H9 (cell line): ENCODE measurements around the gene BEST4. TPM values are rescaled to one million over a fixed set of nuclear protein-coding genes. Genes with fewer than 3 reads are reported as not detected.

Experiments used
- DNase-seq: peaks from one replicate; pipeline ENCODE4 v3.0.0-alpha.2; 2017
- H2AFZ ChIP-seq: one replicate; pipeline ENCODE4 v1.6.1; 2013; ENCODE audit warnings: mild to moderate bottlenecking, low read length, control low read depth, moderate library complexity
- H2AK5ac ChIP-seq: 2 replicates; pipeline ENCODE4 v1.6.1; 2013; ENCODE audit warnings: low read length, control low read depth, mixed read lengths; ENCODE audit not compliant: insufficient read length
- H2BK120ac ChIP-seq: one replicate; pipeline ENCODE4 v1.6.1; 2013; ENCODE audit warnings: low read depth, mild to moderate bottlenecking, low read length, control low read depth, inconsistent platforms; ENCODE audit not compliant: poor library complexity, severe bottlenecking
- H2BK12ac ChIP-seq: 2 replicates; pipeline ENCODE4 v1.6.1; 2013; ENCODE audit warnings: low read length, control low read depth, mixed read lengths, low read depth; ENCODE audit not compliant: insufficient read length
- H2BK15ac ChIP-seq: 2 replicates; pipeline ENCODE4 v1.6.1; 2013; ENCODE audit warnings: low read depth, low read length, control low read depth
- H2BK20ac ChIP-seq: one replicate; pipeline ENCODE4 v1.6.1; 2013; ENCODE audit warnings: low read depth, mild to moderate bottlenecking, low read length, control low read depth, inconsistent platforms; ENCODE audit not compliant: poor library complexity, severe bottlenecking
- H2BK5ac ChIP-seq: 2 replicates; pipeline ENCODE4 v1.6.1; 2013; ENCODE audit warnings: low read length, control low read depth, mixed read lengths; ENCODE audit not compliant: insufficient read length
- H3K14ac ChIP-seq: 2 replicates; pipeline ENCODE4 v1.6.1; 2013; ENCODE audit warnings: low read length, control low read depth; ENCODE audit not compliant: insufficient read depth
- H3K18ac ChIP-seq: 2 replicates; pipeline ENCODE4 v1.6.1; 2013; ENCODE audit warnings: low read depth, mild to moderate bottlenecking, mixed read lengths, low read length, control low read depth; ENCODE audit not compliant: insufficient read length
- H3K23ac ChIP-seq: 2 replicates; pipeline ENCODE4 v1.6.1; 2013; ENCODE audit warnings: low read length, control low read depth, mixed read lengths, low read depth; ENCODE audit not compliant: insufficient read length
- H3K23me2 ChIP-seq: 2 replicates; pipeline ENCODE4 v1.6.1; 2013; ENCODE audit warnings: low read depth, mild to moderate bottlenecking, mixed read lengths, low read length, control low read depth; ENCODE audit not compliant: insufficient read length, poor library complexity, severe bottlenecking
- H3K27ac ChIP-seq: 2 replicates; pipeline ENCODE4 v1.5.1; 2013; ENCODE audit warnings: low read length, control low read depth, mixed read lengths, low read depth; ENCODE audit not compliant: insufficient read length
- H3K27me3 ChIP-seq: 2 replicates; pipeline ENCODE4 v1.6.1; 2013; ENCODE audit warnings: low read length, control low read depth, inconsistent platforms; ENCODE audit not compliant: insufficient read depth
- H3K4ac ChIP-seq: 2 replicates; pipeline ENCODE4 v1.6.1; 2013; ENCODE audit warnings: low read depth, mild to moderate bottlenecking, control low read depth, inconsistent platforms, low read length, moderate library complexity
- H3K4me1 ChIP-seq: 2 replicates; pipeline ENCODE4 v1.6.1; 2013; ENCODE audit warnings: low read length, control low read depth, inconsistent platforms; ENCODE audit not compliant: insufficient read depth
- H3K4me2 ChIP-seq: 2 replicates; pipeline ENCODE4 v1.6.1; 2013; ENCODE audit warnings: low read length, control low read depth, mixed read lengths; ENCODE audit not compliant: insufficient read length, insufficient read depth
- H3K56ac ChIP-seq: 2 replicates; pipeline ENCODE4 v1.6.1; 2013; ENCODE audit warnings: low read depth, mild to moderate bottlenecking, mixed read lengths, low read length, control low read depth; ENCODE audit not compliant: insufficient read length
- H3K79me1 ChIP-seq: 2 replicates; pipeline ENCODE4 v1.6.1; 2013; ENCODE audit warnings: low read depth, mild to moderate bottlenecking, moderate library complexity, low read length, control low read depth, inconsistent platforms; ENCODE audit not compliant: insufficient read depth, poor library complexity, severe bottlenecking
- H3K79me2 ChIP-seq: 2 replicates; pipeline ENCODE4 v1.6.1; 2013; ENCODE audit warnings: low read length, control low read depth, inconsistent platforms; ENCODE audit not compliant: insufficient read depth
- H3K9ac ChIP-seq: 2 replicates; pipeline ENCODE4 v1.6.1; 2013; ENCODE audit warnings: low read length, control low read depth, mixed read lengths; ENCODE audit not compliant: insufficient read length; ENCODE audit errors: extremely low read depth
- H3K9me3 ChIP-seq: one replicate; pipeline ENCODE4 v1.6.1; 2013; ENCODE audit warnings: low read depth, low read length, inconsistent platforms; ENCODE audit not compliant: control insufficient read depth
- H3T11ph ChIP-seq: one replicate; pipeline ENCODE4 v1.6.1; 2013; ENCODE audit warnings: mild to moderate bottlenecking, low read length, control low read depth, inconsistent platforms
- H4K20me1 ChIP-seq: one replicate; pipeline ENCODE4 v1.6.1; 2013; ENCODE audit not compliant: control insufficient read depth, insufficient read length, insufficient read depth
- H4K5ac ChIP-seq: 2 replicates; pipeline ENCODE4 v1.6.1; 2013; ENCODE audit warnings: low read depth, mild to moderate bottlenecking, mixed read lengths, low read length, control low read depth; ENCODE audit not compliant: insufficient read length
- H4K8ac ChIP-seq: replicated peaks from 2 replicates; pipeline ENCODE4 v1.6.1; 2013; ENCODE audit warnings: low read length, control low read depth, mixed read lengths, low read depth; ENCODE audit not compliant: insufficient read length
- H4K91ac ChIP-seq: 2 replicates; pipeline ENCODE4 v1.6.1; 2013; ENCODE audit warnings: low read depth, mild to moderate bottlenecking, moderate library complexity, mixed read lengths, low read length, control low read depth; ENCODE audit not compliant: insufficient read length
- H3K27ac Mint-ChIP-seq, 3 experiments: 2 replicates in 2 of 3; 3 replicates in 1 of 3; pipeline ENCODE4 v1.8.0; 2020 to 2021; ENCODE audit warnings: mixed read lengths in 3 of 3, mild to moderate bottlenecking in 1 of 3, moderate library complexity in 1 of 3
- H3K27me3 Mint-ChIP-seq: 2 replicates; pipeline ENCODE4 v1.8.0; 2021; ENCODE audit warnings: low read depth, mild to moderate bottlenecking, moderate library complexity, mixed read lengths
- H3K36me3 Mint-ChIP-seq, 3 experiments: 2 replicates in 2 of 3; 3 replicates in 1 of 3; pipeline ENCODE4 v1.8.0; 2020 to 2021; ENCODE audit warnings: low read depth in 3 of 3, mixed read lengths in 3 of 3; ENCODE audit not compliant: insufficient read depth in 1 of 3
- H3K4me1 Mint-ChIP-seq, 2 experiments: 2 replicates each; pipeline ENCODE4 v1.8.0; 2020; ENCODE audit warnings: mixed read lengths in 2 of 2
- H3K4me3 Mint-ChIP-seq, 2 experiments: 2 replicates in 1 of 2; 3 replicates in 1 of 2; pipeline ENCODE4 v1.8.0; 2020 to 2021; ENCODE audit warnings: mild to moderate bottlenecking in 2 of 2, mixed read lengths in 2 of 2, moderate library complexity in 1 of 2
- H3K9me3 Mint-ChIP-seq, 2 experiments: 2 replicates in 1 of 2; 3 replicates in 1 of 2; pipeline ENCODE4 v1.8.0; 2020; ENCODE audit warnings: mild to moderate bottlenecking in 2 of 2, mixed read lengths in 2 of 2, moderate library complexity in 1 of 2
- CTCF ChIP-seq: fragments of 200-600 bp; sonication (generic); conservative IDR thresholded peaks from 3 replicates; pipeline ENCODE4 v1.8.0; 2021; ENCODE audit warnings: antibody characterized with exemption, mild to moderate bottlenecking
- WGBS: extraction: QIAGEN DNeasy Blood & Tissue Kit; methylation state at CpG from one replicate; pipeline ENCODE4 v1.1.7; 2013; ENCODE audit warnings: missing lambda C conversion rate, low lambda C conversion rate, mixed read lengths; ENCODE audit not compliant: insufficient read length; ENCODE audit errors: extremely low coverage; 5-methylcytosine and 5-hydroxymethylcytosine counted together
- total RNA-seq: library from RNA; stranded (reverse); gene quantifications from 2 replicates; pipeline ENCODE4 v1.2.1, GENCODE V29; 2021

The BEST4 gene
- total RNA-seq, 1 experiment from 2014 or later = 1.1 TPM

- H3K9me3 ChIP-seq = no peaks in the 10 kb centered on the region
- no peak overlapping the region for H2AK5ac ChIP-seq
- peak; percentile 27; the same call in 2 of the 3 replicates for TF ChIP-seq CTCF
- H3K23me2 ChIP-seq = peaks cover 8% of the 10 kb centered on the region
- no peak overlapping the region for H2BK20ac ChIP-seq
- Mint-ChIP-seq H3K4me1 (peaks cover 23 to 28% of the 10 kb centered on the region in 2 experiments), H3K4me3 (peak overlapping the region; percentile 75 to 78), H3K36me3 (peaks cover 0 to 4% (median 2%) of the 10 kb centered on the region in 3 experiments; a peak in 2 of 7 replicates), H3K9me3 (no peaks in the 10 kb centered on the region; a peak in 1 of 5 replicates), H3K27ac (peak overlapping the region; percentile 100), H3K27me3 (no peaks in the 10 kb centered on the region)
- H3K4me2 ChIP-seq = peak overlapping the region; percentile 61
- no peaks in the 10 kb centered on the region; the same call in 1 of the 2 replicates for H3K4me1 ChIP-seq
- H3T11ph ChIP-seq = peak overlapping the region; percentile 99
- H2BK12ac ChIP-seq = no peak overlapping the region
- no peak overlapping the region for H2AFZ ChIP-seq
- peak overlapping the region; percentile 100 for H3K14ac ChIP-seq
- H2BK120ac ChIP-seq = no peak overlapping the region
- H3K27ac ChIP-seq = peak overlapping the region; percentile 81
- DNase-seq = peak; percentile 96
- H3K9ac ChIP-seq = peak overlapping the region; percentile 97
- no peaks in the 10 kb centered on the region for H3K79me2 ChIP-seq
- H3K4ac ChIP-seq = no peak overlapping the region; the same call in 1 of the 2 replicates
- WGBS = no CpG with 5 or more reads among the region's 33 CpGs
- no peak overlapping the region for H4K91ac ChIP-seq
- no peak overlapping the region for H2BK15ac ChIP-seq
- H3K79me1 ChIP-seq = no peaks in the 10 kb centered on the region
- no peaks in the 10 kb centered on the region for H4K20me1 ChIP-seq
- peak overlapping the region; percentile 90 for H3K56ac ChIP-seq
- H4K8ac ChIP-seq = peak overlapping the region; percentile 92
- H2BK5ac ChIP-seq = peak overlapping the region; percentile 100
- H3K27me3 ChIP-seq = no peaks in the 10 kb centered on the region
- peak overlapping the region; percentile 93 for H3K23ac ChIP-seq
- H3K18ac ChIP-seq = peak overlapping the region; percentile 100
- peak overlapping the region; percentile 100 for H4K5ac ChIP-seq
These were observed 31.8 kb upstream of the BEST4 start for GRCh38 chr1:44819608-44820327.
